H1 (cell line): ENCODE data around the gene PLB1. TPM values are rescaled to one million over a fixed set of nuclear protein-coding genes. Genes with fewer than 3 reads are reported as not detected.

Experiments
- CTCF ChIA-PET: fragments of 300-600 bp; sonication (Branson Sonifier 250); formaldehyde crosslinking; loops from one replicate; lab custom pipeline; 2021; ENCODE audit not compliant: partially characterized antibody; lab: Charles Lee
- POLR2A ChIA-PET: fragments of 300-600 bp; sonication (Branson Sonifier 250); formaldehyde crosslinking; loops from one replicate; lab custom pipeline; 2021; ENCODE audit warnings: inconsistent platforms; ENCODE audit not compliant: partially characterized antibody; lab: Charles Lee
- DNase-seq, 2 experiments: peaks; one replicate each; pipeline versions ENCODE4 v3.0.0 to v3.0.0-alpha.2; 2010 to 2022; ENCODE audit warnings: low spot score in 2 of 2, low read depth in 1 of 2, mixed read lengths in 1 of 2
- FAIRE-seq: peaks from 2 replicates; lab custom pipeline; 2011; peaks lifted over from hg19 to GRCh38; lab: Jason Lieb, UNC
- H2AFZ ChIP-seq: 2 replicates; pipeline ENCODE4 v1.8.1; 2012; ENCODE audit warnings: low read length, inconsistent platforms
- H2AK5ac ChIP-seq: 2 replicates; pipeline ENCODE4 v1.6.1; 2013; ENCODE audit warnings: low read depth, low read length
- H2BK120ac ChIP-seq: replicated peaks from 2 replicates; pipeline ENCODE3; 2013; ENCODE audit warnings: low read depth, low read length, inconsistent platforms
- H2BK12ac ChIP-seq: 2 replicates; pipeline ENCODE4 v1.6.1; 2013; ENCODE audit warnings: low read depth, low read length
- H2BK15ac ChIP-seq: 2 replicates; pipeline ENCODE4 v1.6.1; 2013; ENCODE audit warnings: low read length
- H2BK20ac ChIP-seq: 2 replicates; pipeline ENCODE4 v1.6.1; 2013; ENCODE audit warnings: low read length
- H2BK5ac ChIP-seq: 2 replicates; pipeline ENCODE4 v1.6.1; 2013; ENCODE audit warnings: low read depth, low read length
- H3K14ac ChIP-seq: 2 replicates; pipeline ENCODE4 v1.6.1; 2013; ENCODE audit warnings: inconsistent platforms; ENCODE audit not compliant: insufficient read length
- H3K18ac ChIP-seq: 2 replicates; pipeline ENCODE4 v1.6.1; 2013; ENCODE audit warnings: low read length; ENCODE audit errors: extremely low read depth
- H3K23ac ChIP-seq: 2 replicates; pipeline ENCODE4 v1.6.1; 2013; ENCODE audit warnings: inconsistent platforms; ENCODE audit not compliant: insufficient read length
- H3K23me2 ChIP-seq: 2 replicates; pipeline ENCODE4 v1.6.1; 2013; ENCODE audit warnings: low read depth, low read length
- H3K27ac ChIP-seq: 2 replicates; pipeline ENCODE4 v1.6.1; 2011; ENCODE audit warnings: low read depth, low read length, inconsistent platforms
- H3K27me3 ChIP-seq, 4 experiments: replicated peaks in 1 of 4; 1 replicate in 1 of 4; 2 replicates in 3 of 4; pipeline versions ENCODE4 v1.6.1 to v1.8.1; 2011 to 2013; ENCODE audit warnings: low read length in 3 of 4, mild to moderate bottlenecking in 3 of 4, inconsistent platforms in 2 of 4, mixed read lengths in 2 of 4, moderate library complexity in 1 of 4; ENCODE audit not compliant: control insufficient read depth in 3 of 4, insufficient read depth in 3 of 4; ENCODE audit errors: extremely low read depth in 1 of 4
- H3K36me3 ChIP-seq, 4 experiments: 2 replicates each; pipeline versions ENCODE4 v1.6.1 to v1.8.1; 2011 to 2013; ENCODE audit warnings: mild to moderate bottlenecking in 4 of 4, low read length in 3 of 4, moderate library complexity in 2 of 4, control low read depth in 1 of 4, inconsistent platforms in 1 of 4; ENCODE audit not compliant: insufficient read depth in 4 of 4, control insufficient read depth in 2 of 4
- H3K4ac ChIP-seq: replicated peaks from 2 replicates; pipeline ENCODE3; 2013; ENCODE audit warnings: low read length, low read depth, mixed read lengths, inconsistent platforms; ENCODE audit not compliant: insufficient read length
- H3K4me1 ChIP-seq, 4 experiments: replicated peaks in 1 of 4; 1 replicate in 1 of 4; 2 replicates in 3 of 4; pipeline versions ENCODE4 v1.6.1 to v1.8.1; 2011 to 2013; ENCODE audit warnings: low read length in 3 of 4, inconsistent platforms in 2 of 4, mixed read lengths in 1 of 4; ENCODE audit not compliant: insufficient read depth in 4 of 4, control insufficient read depth in 3 of 4
- H3K4me2 ChIP-seq, 2 experiments: 2 replicates each; pipeline versions ENCODE4 v1.6.1 to v1.8.1; 2011 to 2013; ENCODE audit warnings: low read depth in 2 of 2, low read length in 2 of 2, control low read depth in 1 of 2, inconsistent platforms in 1 of 2, mild to moderate bottlenecking in 1 of 2; ENCODE audit not compliant: insufficient read depth in 1 of 2
- H3K4me3 ChIP-seq, 4 experiments: fragments of 200-600, 300-600 bp in 1 of 4; sonication (generic), shearing (Covaris generic), sonication (Bioruptor Twin) in 1 of 4; 2 replicates each; pipeline versions ENCODE4 v1.5.1 to v1.8.1; 2011 to 2016; ENCODE audit warnings: low read length in 4 of 4, low read depth in 3 of 4, control low read depth in 2 of 4, inconsistent platforms in 2 of 4, mild to moderate bottlenecking in 2 of 4, mixed read lengths in 1 of 4, moderate library complexity in 1 of 4; ENCODE audit not compliant: insufficient read depth in 2 of 4; ENCODE audit errors: extremely low read depth in 1 of 4
- H3K56ac ChIP-seq: replicated peaks from 2 replicates; pipeline ENCODE3; 2013; ENCODE audit warnings: low read depth, mild to moderate bottlenecking, mixed read lengths, low read length, inconsistent platforms; ENCODE audit not compliant: insufficient read length
- H3K79me1 ChIP-seq: 2 replicates; pipeline ENCODE4 v1.6.1; 2013; ENCODE audit warnings: low read depth, low read length, control low read depth
- H3K79me2 ChIP-seq, 2 experiments: 2 replicates each; pipeline versions ENCODE4 v1.6.1 to v1.8.1; 2012 to 2013; ENCODE audit warnings: low read length in 2 of 2, mild to moderate bottlenecking in 2 of 2, inconsistent platforms in 1 of 2; ENCODE audit not compliant: insufficient read depth in 2 of 2, control insufficient read depth in 1 of 2
- H3K9ac ChIP-seq, 4 experiments: replicated peaks in 1 of 4; 1 replicate in 1 of 4; 2 replicates in 3 of 4; pipeline versions ENCODE4 v1.6.1 to v1.8.1; 2011 to 2013; ENCODE audit warnings: low read depth in 3 of 4, low read length in 3 of 4, control low read depth in 2 of 4, mild to moderate bottlenecking in 2 of 4, moderate library complexity in 2 of 4, inconsistent platforms in 1 of 4; ENCODE audit errors: extremely low read depth in 1 of 4
- H3K9me3 ChIP-seq, 2 experiments: 2 replicates each; pipeline versions ENCODE4 v1.6.1 to v1.8.1; 2012 to 2013; ENCODE audit warnings: mild to moderate bottlenecking in 2 of 2, moderate library complexity in 2 of 2, control low read depth in 1 of 2, inconsistent platforms in 1 of 2, low read depth in 1 of 2, low read length in 1 of 2, mixed read lengths in 1 of 2; ENCODE audit not compliant: insufficient read depth in 2 of 2
- H4K20me1 ChIP-seq, 2 experiments: replicated peaks in 1 of 2; 2 replicates each; pipeline versions ENCODE3 to v1.8.1; 2011 to 2013; ENCODE audit warnings: inconsistent platforms in 2 of 2, low read length in 2 of 2, mild to moderate bottlenecking in 1 of 2; ENCODE audit not compliant: insufficient read depth in 2 of 2, control insufficient read depth in 1 of 2
- H4K5ac ChIP-seq: 2 replicates; pipeline ENCODE4 v1.6.1; 2013; ENCODE audit warnings: low read length, low read depth, mixed read lengths, inconsistent platforms; ENCODE audit not compliant: insufficient read length
- H4K8ac ChIP-seq: 2 replicates; pipeline ENCODE4 v1.8.0; 2013; ENCODE audit warnings: mild to moderate bottlenecking, moderate library complexity, low read length, inconsistent platforms; ENCODE audit not compliant: insufficient read depth; ENCODE audit errors: extremely low read depth
- H4K91ac ChIP-seq: replicated peaks from 2 replicates; pipeline ENCODE3; 2013; ENCODE audit warnings: low read length, mixed read lengths, inconsistent platforms; ENCODE audit not compliant: insufficient read length
- CTBP2 ChIP-seq: IDR thresholded peaks from 2 replicates; pipeline ENCODE4 v1.7.0; 2011; ENCODE audit warnings: borderline replicate concordance, mild to moderate bottlenecking, moderate library complexity, mixed read lengths, low read length; ENCODE audit not compliant: insufficient read depth, insufficient read length
- whole genome bisulfite sequencing, 2 experiments: shearing (Covaris generic) in 1 of 2; methylation state at CpG; one replicate each; pipeline versions ENCODE4 v1.1.6 to v1.1.7; 2013 to 2015; ENCODE audit warnings: low lambda C conversion rate in 2 of 2, mixed read lengths in 2 of 2, inconsistent platforms in 1 of 2, low coverage in 1 of 2, missing lambda C conversion rate in 1 of 2; ENCODE audit not compliant: insufficient replicate concordance in 2 of 2, insufficient coverage in 1 of 2, insufficient read length in 1 of 2; ENCODE audit errors: extremely low coverage in 1 of 2, missing lambda C conversion rate in 1 of 2; 5-methylcytosine and 5-hydroxymethylcytosine counted together
- polyA plus RNA-seq, 7 experiments: library from polyadenylated mRNA; depleted of rRNA in 3 of 7; stranded (reverse) in 5 of 7; unstranded in 2 of 7; fragments of >200 nt in 5 of 7; fragments of 200-250 nt in 2 of 7; gene quantifications; 1 replicate in 5 of 7; 2 replicates in 1 of 7; 4 replicates in 1 of 7; pipeline versions ENCODE4 v1.2.1 to v1.2.3, GENCODE V29; 2011 to 2013; ENCODE audit warnings: missing spikeins in 2 of 7, mixed read lengths in 2 of 7
- total RNA-seq: library from RNA; stranded (reverse); fragmentation: NEBNext Ultra II Directional; extraction: Animal tissue kit (Norgen Biotek cat#: 25700); gene quantifications from 2 replicates; pipeline ENCODE4 v1.2.1, GENCODE V29; 2021

PLB1 gene
- total and polyA plus RNA-seq, 2 of the 8 experiments (the other 6 are each of a cell fraction or from before 2014, with no cell fraction given): 0.20 to 0.36 TPM

DNA sequence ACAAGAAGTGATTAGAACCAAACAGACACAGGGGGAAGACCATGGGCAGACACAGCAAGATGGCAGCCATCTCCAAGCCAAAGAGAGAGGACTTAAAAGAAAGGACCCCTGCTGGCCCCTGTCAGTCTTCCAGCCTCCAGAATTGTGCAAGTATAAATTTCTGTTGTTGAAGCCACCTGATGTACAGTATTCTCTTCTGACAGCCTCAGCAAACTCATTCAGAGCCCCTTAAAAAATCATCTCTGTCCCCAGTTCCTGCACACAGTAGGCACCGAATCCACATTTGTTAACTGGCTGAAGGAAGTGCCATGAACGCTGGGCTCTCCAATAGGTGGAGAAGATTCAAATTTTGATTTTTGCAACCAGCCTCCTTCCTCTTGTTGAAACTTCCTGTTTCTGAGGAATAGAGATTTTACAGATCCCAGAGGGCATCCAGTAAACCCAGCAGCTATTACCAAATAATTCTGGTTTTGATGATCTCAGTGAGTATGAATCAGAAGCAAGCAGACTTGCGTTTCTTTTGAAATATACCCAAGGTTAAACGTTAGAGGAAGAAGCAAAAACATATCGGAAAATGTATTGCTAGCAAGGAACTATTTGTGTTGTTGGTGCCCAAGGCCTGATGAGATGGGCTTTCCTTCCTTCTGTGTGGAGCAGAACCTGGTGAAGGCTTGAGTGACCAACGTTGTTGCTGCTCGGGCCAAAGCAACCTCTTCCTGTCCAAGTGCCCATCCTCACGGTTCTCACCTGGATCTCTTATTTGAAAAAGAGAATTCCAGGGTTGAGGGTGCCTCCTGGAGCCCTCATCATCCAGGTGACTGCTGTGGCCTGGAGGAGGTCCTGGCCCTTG lies 47.7 kb upstream of the PLB1 start:
- 93% methylated on average over 8 of the region's 8 CpGs; no CpG with 5 or more reads in 1 of the 2 experiments for WGBS, 2 experiments
- no peak for FAIRE-seq

More for the DNA sequence above, 47.7 kb upstream of the PLB1 start:
- Histone ChIP-seq H3K79me1 (no peaks in the 10 kb centered on the region), H2AFZ (no peak overlapping the region), H3K23ac (no peak overlapping the region), H3K4me3 (no peak overlapping the region), H2BK120ac (no peak overlapping the region), H4K91ac (no peak overlapping the region), H3K27me3 (no peaks in the 10 kb centered on the region), H4K20me1 (no peaks in the 10 kb centered on the region), H3K9me3 (no peaks in the 10 kb centered on the region), H4K8ac (no peak overlapping the region), H3K36me3 (no peaks in the 10 kb centered on the region), H3K4me1 (no peaks in the 10 kb centered on the region; a peak in 2 of 7 replicates), H2BK20ac (no peak overlapping the region), H2AK5ac (no peak overlapping the region), H3K4me2 (no peak overlapping the region), H3K18ac (no peak overlapping the region), H2BK12ac (no peak overlapping the region), H3K56ac (no peak overlapping the region), H3K79me2 (no peaks in the 10 kb centered on the region), H3K9ac (no peak overlapping the region), H3K27ac (no peak overlapping the region), H4K5ac (no peak overlapping the region), H2BK15ac (no peak overlapping the region), H3K23me2 (no peaks in the 10 kb centered on the region; the same call in 1 of the 2 replicates), H3K4ac (no peak overlapping the region), H2BK5ac (no peak overlapping the region), H3K14ac (no peak overlapping the region)
- TF ChIP-seq CTBP2: no peak
- DNase-seq: no peak
- CTCF ChIA-PET: interaction anchor here (1.1 to 1.2 kb wide), 3 partner anchors 29 to 765 kb away, joined by 3 read pairs; no protein-coding TSS in a partner anchor
- POLR2A ChIA-PET: no interaction called here
